ENCODE results near the gene LGMN.

Gene LGMN

GRCh38 chr14:92665661-92666110 lies 82.7 kb downstream of the LGMN start:
- DNase-seq (ENCODE audit: extremely low spot score), result no peak
- POLR2A ChIA-PET, result interaction anchor here (0.6 to 1.4 kb wide), 3 partner anchors 11 to 513 kb away, joined by 5 to 13 read pairs (median 12); no protein-coding TSS in a partner anchor
- TF ChIP-seq CTCF (IDR thresholded peaks at IDR 0.05; ENCODE audit: control extremely low read depth, extremely low read depth, low read depth, missing control alignments), result no peak
- CTCF ChIA-PET, result interaction anchor here (1.0 to 2.6 kb wide), 5 partner anchors 9 to 80 kb away, joined by 3 to 9 read pairs (median 4); no protein-coding TSS in a partner anchor

GRCh38 chr14:92663049-92663448 lies 85.4 kb downstream of the LGMN start:
- DNase-seq (ENCODE audit: extremely low spot score), result no peak
- TF ChIP-seq CTCF (IDR thresholded peaks at IDR 0.05; ENCODE audit: control extremely low read depth, extremely low read depth, low read depth, missing control alignments), result no peak
- POLR2A ChIA-PET, result interaction anchor here (0.5 kb wide), 1 partner anchor 11 kb away, joined by 4 read pairs; no protein-coding TSS in a partner anchor
- CTCF ChIA-PET, result no interaction called here

GRCh38 chr14:92660571-92660970 lies 87.9 kb downstream of the LGMN start:
- POLR2A ChIA-PET, result no interaction called here
- no peak for TF ChIP-seq CTCF (IDR thresholded peaks at IDR 0.05; ENCODE audit: control extremely low read depth, extremely low read depth, low read depth, missing control alignments)
- no peak for DNase-seq (ENCODE audit: extremely low spot score)
- CTCF ChIA-PET, result no interaction called here

GRCh38 chr14:92659765-92660561 lies 88.5 kb downstream of the LGMN start:
- ChIA-PET CTCF (interaction anchor here (0.7 to 1.3 kb wide), 2 partner anchors 9 to 71 kb away, joined by 3 read pairs; no protein-coding TSS in a partner anchor), POLR2A (no interaction called here)
- no peak for TF ChIP-seq CTCF (IDR thresholded peaks at IDR 0.05; ENCODE audit: control extremely low read depth, extremely low read depth, low read depth, missing control alignments)
- DNase-seq (ENCODE audit: extremely low spot score), result no peak

DNA sequence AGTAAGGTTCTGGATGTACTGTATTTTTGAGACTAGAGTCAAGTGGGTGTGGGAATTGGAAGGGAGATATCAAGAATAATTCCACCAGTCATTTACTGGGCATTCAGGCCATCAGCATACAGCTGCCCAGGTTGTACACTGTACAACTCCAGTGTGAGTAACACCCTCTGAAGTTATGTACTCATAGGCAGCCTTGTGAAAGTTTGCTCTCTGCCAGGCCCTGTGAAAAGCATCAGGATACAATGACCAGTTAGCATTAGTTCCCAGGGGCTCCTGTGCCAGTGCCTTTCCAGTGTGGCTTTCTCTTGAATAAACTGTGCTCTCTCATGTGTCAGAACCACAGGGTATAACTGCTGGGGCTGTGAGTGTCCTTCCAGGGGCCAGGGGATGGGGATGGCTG lies 89.7 kb downstream of the LGMN start:
- no peak for TF ChIP-seq CTCF (IDR thresholded peaks at IDR 0.05; ENCODE audit: control extremely low read depth, extremely low read depth, low read depth, missing control alignments)
- no peak for DNase-seq (ENCODE audit: extremely low spot score)
- ChIA-PET POLR2A (no interaction called here), CTCF (interaction anchor here (1.3 kb wide), 1 partner anchor 70 kb away, joined by 3 read pairs; no protein-coding TSS in a partner anchor)

- no peak for DNase-seq (ENCODE audit: extremely low spot score)
- TF ChIP-seq CTCF (IDR thresholded peaks at IDR 0.05; ENCODE audit: control extremely low read depth, extremely low read depth, low read depth, missing control alignments), result no peak
- POLR2A ChIA-PET, result no interaction called here
- CTCF ChIA-PET, result interaction anchor here (1.3 kb wide), 1 partner anchor 10 kb away, joined by 3 read pairs; no protein-coding TSS in a partner anchor
Measured at GRCh38 chr14:92658160-92658559, 90.3 kb downstream of the LGMN start.

Data from GM10248 (cell line).